GM12878 (cell line): ENCODE measurements around the gene CDC14B. TPM values are rescaled to one million over a fixed set of nuclear protein-coding genes. Genes with fewer than 3 reads are reported as not detected.

Source experiments
- ATAC-seq: fragments of 200-7000 bp; cut with Tn5 transposase; 3 replicates; pipeline ENCODE4 v1.9.1; 2020; ENCODE audit warnings: mild to moderate bottlenecking, moderate library complexity
- BruUV-seq: library from RNA; stranded (reverse); fragments of 400-500 nt; replicated peaks from 2 replicates; lab custom pipeline; 2021; lab: Mats Ljungman, UMichigan
- CTCF ChIA-PET: fragments of 300-600 bp; sonication (Branson Sonifier 250); formaldehyde crosslinking; extraction: SDS; loops from one replicate; lab custom pipeline; 2021; ENCODE audit warnings: inconsistent platforms; lab: Yijun Ruan, JAX
- POLR2A ChIA-PET: fragments of 350-600 bp; formaldehyde crosslinking; extraction: SDS; loops from one replicate; lab custom pipeline; 2021; ENCODE audit warnings: inconsistent platforms; lab: Charles Lee
- RAD21 ChIA-PET: fragments of 300-600 bp; sonication (Branson Sonifier 250); formaldehyde crosslinking; loops from one replicate; lab custom pipeline; 2023; ENCODE audit warnings: antibody characterized with exemption; ENCODE audit not compliant: unreplicated experiment; lab: Charles Lee
- SMC1A ChIA-PET: fragments of 300-600 bp; sonication (Branson Sonifier 250); formaldehyde crosslinking; loops from one replicate; lab custom pipeline; 2023; ENCODE audit not compliant: unreplicated experiment, uncharacterized antibody; lab: Charles Lee
- DNase-seq: peaks from one replicate; pipeline ENCODE4 v3.0.0-alpha.2; 2011; ENCODE audit warnings: low read depth, low spot score
- FAIRE-seq: peaks from 3 replicates; lab custom pipeline; 2011; peaks lifted over from hg19 to GRCh38; lab: Jason Lieb, UNC
- H2AFZ ChIP-seq: 2 replicates; pipeline ENCODE4 v1.6.0; 2011; ENCODE audit warnings: low read depth, low read length, control low read depth; ENCODE audit not compliant: control insufficient read depth
- H3K27ac ChIP-seq: 2 replicates; pipeline ENCODE4 v1.5.1; 2011; ENCODE audit warnings: control low read depth; ENCODE audit not compliant: control insufficient read depth, insufficient read depth
- H3K27me3 ChIP-seq, 2 experiments: replicated peaks in 1 of 2; 2 replicates each; pipeline versions ENCODE4 v1.6.0 to v1.6.1; 2011; ENCODE audit warnings: low read length in 1 of 2; ENCODE audit not compliant: control insufficient read depth in 2 of 2, insufficient read depth in 2 of 2
- H3K36me3 ChIP-seq, 2 experiments: 2 replicates each; pipeline ENCODE4 v1.5.1; 2011; ENCODE audit warnings: low read length in 1 of 2; ENCODE audit not compliant: control insufficient read depth in 2 of 2, insufficient read depth in 2 of 2
- H3K4me1 ChIP-seq: 2 replicates; pipeline ENCODE4 v1.6.1; 2011; ENCODE audit warnings: mild to moderate bottlenecking, low read length, moderate library complexity, mixed read lengths; ENCODE audit not compliant: control insufficient read depth, insufficient read depth
- H3K4me2 ChIP-seq: 2 replicates; pipeline ENCODE4 v1.6.0; 2011; ENCODE audit warnings: control low read depth; ENCODE audit not compliant: control insufficient read depth, insufficient read depth
- H3K4me3 ChIP-seq: fragments of 200-600 bp; sonication (generic); 2 replicates; pipeline ENCODE4 v1.5.1; 2016
- H3K79me2 ChIP-seq: 2 replicates; pipeline ENCODE4 v1.6.0; 2011; ENCODE audit warnings: low read length; ENCODE audit not compliant: control insufficient read depth, insufficient read depth
- H3K9ac ChIP-seq: 2 replicates; pipeline ENCODE4 v1.8.0; 2011; ENCODE audit warnings: low read length, control low read depth, mixed read lengths; ENCODE audit not compliant: control insufficient read depth, insufficient read depth
- H3K9me3 ChIP-seq: replicated peaks from 3 replicates; pipeline ENCODE4 v1.5.1; 2011; ENCODE audit warnings: mild to moderate bottlenecking, low read length; ENCODE audit not compliant: control insufficient read depth, insufficient read depth
- H4K20me1 ChIP-seq: 2 replicates; pipeline ENCODE4 v1.6.0; 2011; ENCODE audit not compliant: control insufficient read depth, insufficient read depth
- CEBPB ChIP-seq, 2 experiments: fragments of 150-350 bp in 1 of 2; IDR thresholded peaks; 2 replicates each; pipeline ENCODE4 v1.6.1; 2012 to 2014; ENCODE audit warnings: low read depth in 2 of 2, low read length in 2 of 2, borderline replicate concordance in 1 of 2, inconsistent platforms in 1 of 2
- CHD2 ChIP-seq: IDR thresholded peaks from 2 replicates; pipeline ENCODE4 v1.6.1; 2011; ENCODE audit warnings: low read depth, low read length, improper control_type of control experiment, borderline replicate concordance
- CREM ChIP-seq: IDR thresholded peaks from 2 replicates; pipeline ENCODE4 v1.6.1; 2014; ENCODE audit warnings: antibody characterized with exemption, low read depth
- ELK1 ChIP-seq: IDR thresholded peaks from 2 replicates; pipeline ENCODE4 v1.6.1; 2012; ENCODE audit warnings: low read depth, low read length, improper control_type of control experiment
- GABPA ChIP-seq: IDR thresholded peaks from 2 replicates; pipeline ENCODE4 v1.6.1; 2014; ENCODE audit warnings: antibody characterized with exemption, low read depth, mild to moderate bottlenecking, inconsistent platforms
- JUND ChIP-seq: IDR thresholded peaks from 2 replicates; pipeline ENCODE4 v1.6.1; 2012; ENCODE audit warnings: low read depth, mild to moderate bottlenecking, low read length, improper control_type of control experiment, moderate library complexity
- MYC ChIP-seq: IDR thresholded peaks from 2 replicates; pipeline ENCODE4 v1.6.1; 2011; ENCODE audit warnings: mild to moderate bottlenecking, low read length, moderate library complexity, inconsistent platforms; ENCODE audit not compliant: insufficient read depth, insufficient replicate concordance, insufficient read length, severe bottlenecking
- POLR2AphosphoS5 ChIP-seq: IDR thresholded peaks from 2 replicates; pipeline ENCODE4 v1.6.1; 2011; ENCODE audit warnings: mild to moderate bottlenecking, low read length, inconsistent platforms
- PRDM15 ChIP-seq: fragments of 450-650 bp; formaldehyde crosslinking; IDR thresholded peaks from 2 replicates; pipeline ENCODE4 v1.4.0; 2020; ENCODE audit warnings: mild to moderate bottlenecking, moderate library complexity
- TCF3 ChIP-seq: IDR thresholded peaks from 2 replicates; pipeline ENCODE4 v1.6.1; 2012; ENCODE audit warnings: low read depth, mild to moderate bottlenecking, low read length, borderline replicate concordance; ENCODE audit not compliant: insufficient read depth
- WGBS: methylation state at CpG from one replicate; pipeline ENCODE4 v1.1.6; 2016; ENCODE audit warnings: low lambda C conversion rate; ENCODE audit not compliant: insufficient replicate concordance, insufficient coverage; ENCODE audit errors: missing lambda C conversion rate; 5-methylcytosine and 5-hydroxymethylcytosine counted together
- in situ Hi-C: fragments of 300-500 bp; cut with MboI; formaldehyde crosslinking; loops from 9 replicates; pipeline ENCODE4 v1.14.3; 2018; ENCODE audit warnings: mixed read lengths
- intact Hi-C: fragments of 100-400 bp; cut with micrococcal nuclease; formaldehyde crosslinking; loops from one replicate; pipeline ENCODE4 v1.14.2; 2022; ENCODE audit not compliant: unreplicated experiment
- polyA plus RNA-seq, 11 experiments: library from polyadenylated mRNA; depleted of rRNA in 4 of 11; unstranded in 6 of 11; stranded (reverse) in 5 of 11; fragments of >200 nt; fragmentation: Nextera tagmentation in 4 of 11; fragmentation: Illumina TruSeq in 1 of 11; extraction: Ambion mirVana in 4 of 11; extraction: Trizol in 1 of 11; gene quantifications; 1 replicate in 1 of 11; 2 replicates in 10 of 11; pipeline versions ENCODE4 v1.2.1 to v1.2.3, GENCODE V29; 2011 to 2016; ENCODE audit warnings: inconsistent platforms in 2 of 11, missing spikeins in 2 of 11, low read depth in 1 of 11
- total RNA-seq, 4 experiments: library from RNA; depleted of rRNA in 3 of 4; stranded (reverse); fragments of >200 nt in 3 of 4; fragmentation: Illumina TruSeq in 1 of 4; extraction: Trizol in 1 of 4; gene quantifications; 2 replicates each; pipeline versions ENCODE4 v1.2.1 to v1.2.3, GENCODE V29; 2013 to 2021
- TF ChIP-seq, protein P1 (sequence below): fragments of 450-650 bp; conservative IDR thresholded peaks from 2 replicates; pipeline ENCODE4 v1.6.1; 2017; ENCODE audit warnings: mild to moderate bottlenecking, moderate library complexity

CDC14B gene
- total and polyA plus RNA-seq, 10 of the 15 experiments (the other 5 are each of a cell fraction or from before 2014, with no cell fraction given) = 3.7 to 11.7 (median 6.2) TPM

- no peak for TF ChIP-seq MYC
- peak; percentile 72 for TF ChIP-seq CREM
- TF ChIP-seq JUND = no peak
- no peak for TF ChIP-seq TCF3
- no peak for TF ChIP-seq CHD2
- 0 out of 2 replicates have a peak, but pooled peaks have one; percentile 32 for TF ChIP-seq ELK1
- no peak for TF ChIP-seq GABPA
- TF ChIP-seq, all 136 proteins: peak for 35
Observed at GRCh38 chr9:96566498-96567202, 53.0 kb downstream of the CDC14B start (continued).

GRCh38 chr9:96565671-96566497, 53.8 kb downstream of the CDC14B start:
- no peak for DNase-seq
- intact Hi-C loops (loop anchor here (2.0 to 10.0 kb wide), 4 partner anchors 81 to 151 kb away; partner anchors contain the start of genes HABP4 and ZNF367), in situ Hi-C loops (no loop called here)
- Histone ChIP-seq H3K4me3 (peak overlapping the region; percentile 80), H2AFZ (peak overlapping the region; percentile 88), H3K79me2 (no peaks in the 10 kb centered on the region), H3K36me3 (no peaks in the 10 kb centered on the region), H3K4me2 (peak overlapping the region; percentile 98), H3K27me3 (no peaks in the 10 kb centered on the region), H3K27ac (no peak overlapping the region), H3K9ac (no peak overlapping the region), H3K9me3 (no peaks in the 10 kb centered on the region), H3K4me1 (peaks cover 3% of the 10 kb centered on the region), H4K20me1 (no peaks in the 10 kb centered on the region)
- ATAC-seq = peak; percentile 20
- ChIA-PET RAD21 (interaction anchor here (0.7 to 4.5 kb wide), 8 partner anchors 8 to 152 kb away, joined by 3 to 30 read pairs (median 4); partner anchors contain the start of gene HABP4), POLR2A (interaction anchor here (0.6 to 2.2 kb wide), 7 partner anchors 9 to 153 kb away, joined by 3 to 8 read pairs (median 4); partner anchors contain the start of gene HABP4), SMC1A (interaction anchor here (1.0 to 7.1 kb wide), 10 partner anchors 9 to 678 kb away, joined by 3 to 38 read pairs (median 6); partner anchors contain the start of gene HABP4), CTCF (interaction anchor here (0.6 to 3.0 kb wide), 14 partner anchors 9 to 903 kb away, joined by 3 to 20 read pairs (median 4); partner anchors contain the start of gene HABP4)
- 4% methylated on average over 8 of the region's 8 CpGs for WGBS
- no peak for FAIRE-seq
- no TSS peak for BruUV-seq
- TF ChIP-seq PRDM15 = no peak
- TF ChIP-seq POLR2AphosphoS5 = no peak
- TF ChIP-seq, protein P1, sequence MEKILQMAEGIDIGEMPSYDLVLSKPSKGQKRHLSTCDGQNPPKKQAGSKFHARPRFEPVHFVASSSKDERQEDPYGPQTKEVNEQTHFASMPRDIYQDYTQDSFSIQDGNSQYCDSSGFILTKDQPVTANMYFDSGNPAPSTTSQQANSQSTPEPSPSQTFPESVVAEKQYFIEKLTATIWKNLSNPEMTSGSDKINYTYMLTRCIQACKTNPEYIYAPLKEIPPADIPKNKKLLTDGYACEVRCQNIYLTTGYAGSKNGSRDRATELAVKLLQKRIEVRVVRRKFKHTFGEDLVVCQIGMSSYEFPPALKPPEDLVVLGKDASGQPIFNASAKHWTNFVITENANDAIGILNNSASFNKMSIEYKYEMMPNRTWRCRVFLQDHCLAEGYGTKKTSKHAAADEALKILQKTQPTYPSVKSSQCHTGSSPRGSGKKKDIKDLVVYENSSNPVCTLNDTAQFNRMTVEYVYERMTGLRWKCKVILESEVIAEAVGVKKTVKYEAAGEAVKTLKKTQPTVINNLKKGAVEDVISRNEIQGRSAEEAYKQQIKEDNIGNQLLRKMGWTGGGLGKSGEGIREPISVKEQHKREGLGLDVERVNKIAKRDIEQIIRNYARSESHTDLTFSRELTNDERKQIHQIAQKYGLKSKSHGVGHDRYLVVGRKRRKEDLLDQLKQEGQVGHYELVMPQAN = no peak
- no peak for TF ChIP-seq CEBPB (IDR thresholded peaks at IDR 0.05; ENCODE audit: borderline replicate concordance in 1 of 2, low read depth in 2 of 2, low read length in 2 of 2)
